ENCODE measurements around the gene PCDH12. TPM values are rescaled to one million over a fixed set of nuclear protein-coding genes. Genes with fewer than 3 reads are reported as not detected.
"Not testable (repeated sequence)": the region's sequence is repeated elsewhere in the genome, so short reads cannot be mapped to it uniquely, and the experiment has no call there.

Gene PCDH12
- polyA plus RNA-seq, 2 donors = 0.16 to 0.40 TPM

DNA sequence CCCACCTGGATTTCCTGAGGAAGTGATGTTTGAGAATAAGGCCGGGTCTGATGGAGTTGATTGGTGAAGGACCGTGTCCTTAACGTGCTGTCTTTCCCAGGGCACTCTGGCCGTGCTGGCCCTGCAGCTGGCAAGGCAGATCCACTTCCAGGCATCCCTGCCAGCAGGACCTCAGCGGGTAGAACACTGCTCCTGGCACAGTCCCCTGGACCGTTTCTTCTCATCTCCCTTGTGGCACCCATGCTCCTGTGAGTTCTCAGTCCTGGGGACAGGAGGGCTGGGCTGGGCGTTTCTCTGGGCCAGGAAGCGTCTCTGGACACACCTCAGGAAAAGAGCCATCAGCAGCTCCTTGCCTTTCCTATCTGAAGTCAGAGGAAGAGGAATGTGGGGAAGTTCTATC is 30.0 kb downstream of the PCDH12 start:
- Histone ChIP-seq H3K36me3 (ENCODE audit: control insufficient read depth in 2 of 2, insufficient read depth in 2 of 2, low read length in 1 of 2) (peaks cover 14 to 37% of the 10 kb centered on the region in 2 donors), H3K27me3 (ENCODE audit: control insufficient read depth in 1 of 2, insufficient read depth in 2 of 2, low read length in 2 of 2) (no peaks in the 10 kb centered on the region), H3K4me1 (ENCODE audit: control insufficient read depth in 2 of 2, insufficient read depth in 2 of 2, low read length in 1 of 2) (peaks cover 0 to 6% of the 10 kb centered on the region in 2 donors), H3K27ac (ENCODE audit: low read depth in 2 of 2, low read length in 1 of 2) (no peak overlapping the region), H3K9me3 (ENCODE audit: control insufficient read depth in 2 of 2, insufficient read depth in 1 of 2, low read depth in 1 of 2, low read length in 1 of 2) (no peaks in the 10 kb centered on the region), H3K4me3 (ENCODE audit: low read depth in 1 of 2, low read length in 2 of 2) (no peak overlapping the region)
- 77 to 82% methylated on average over 8 of the region's 8 CpGs for WGBS, 2 donors

DNA sequence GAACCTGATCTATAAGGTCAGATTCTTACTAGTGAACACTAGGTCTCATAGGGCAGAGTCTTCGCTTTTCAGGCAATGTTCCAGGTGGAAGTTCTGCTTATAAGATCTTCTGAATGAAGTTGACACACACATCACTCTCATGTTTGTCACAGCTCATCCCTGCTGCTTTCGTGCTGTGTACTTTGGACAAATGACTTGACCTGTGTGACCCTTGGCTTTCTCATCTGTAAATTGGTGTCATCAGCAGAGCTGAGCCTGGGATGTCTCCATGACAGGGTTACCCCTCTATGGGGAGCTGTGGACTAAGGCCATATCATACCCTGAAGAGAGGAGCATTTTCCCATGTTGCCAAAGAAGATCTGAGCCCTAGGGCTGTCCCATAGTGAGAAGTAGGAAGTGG is 31.6 kb downstream of the PCDH12 start:
- no peaks in the 10 kb centered on the region for H3K27me3 ChIP-seq (ENCODE audit: control insufficient read depth in 1 of 2, insufficient read depth in 2 of 2, low read length in 2 of 2)
- peaks cover 14 to 36% of the 10 kb centered on the region in 2 donors for H3K36me3 ChIP-seq (ENCODE audit: control insufficient read depth in 2 of 2, insufficient read depth in 2 of 2, low read length in 1 of 2)
- no peak overlapping the region for H3K27ac ChIP-seq (ENCODE audit: low read depth in 2 of 2, low read length in 1 of 2)
- peaks cover 0 to 6% of the 10 kb centered on the region in 2 donors for H3K4me1 ChIP-seq (ENCODE audit: control insufficient read depth in 2 of 2, insufficient read depth in 2 of 2, low read length in 1 of 2)
- H3K9me3 ChIP-seq (ENCODE audit: control insufficient read depth in 2 of 2, insufficient read depth in 1 of 2, low read depth in 1 of 2, low read length in 1 of 2) = no peaks in the 10 kb centered on the region
- no peak overlapping the region for H3K4me3 ChIP-seq (ENCODE audit: low read depth in 1 of 2, low read length in 2 of 2)
- WGBS, 2 donors = 81 to 84% methylated on average over 2 of the region's 2 CpGs

DNA sequence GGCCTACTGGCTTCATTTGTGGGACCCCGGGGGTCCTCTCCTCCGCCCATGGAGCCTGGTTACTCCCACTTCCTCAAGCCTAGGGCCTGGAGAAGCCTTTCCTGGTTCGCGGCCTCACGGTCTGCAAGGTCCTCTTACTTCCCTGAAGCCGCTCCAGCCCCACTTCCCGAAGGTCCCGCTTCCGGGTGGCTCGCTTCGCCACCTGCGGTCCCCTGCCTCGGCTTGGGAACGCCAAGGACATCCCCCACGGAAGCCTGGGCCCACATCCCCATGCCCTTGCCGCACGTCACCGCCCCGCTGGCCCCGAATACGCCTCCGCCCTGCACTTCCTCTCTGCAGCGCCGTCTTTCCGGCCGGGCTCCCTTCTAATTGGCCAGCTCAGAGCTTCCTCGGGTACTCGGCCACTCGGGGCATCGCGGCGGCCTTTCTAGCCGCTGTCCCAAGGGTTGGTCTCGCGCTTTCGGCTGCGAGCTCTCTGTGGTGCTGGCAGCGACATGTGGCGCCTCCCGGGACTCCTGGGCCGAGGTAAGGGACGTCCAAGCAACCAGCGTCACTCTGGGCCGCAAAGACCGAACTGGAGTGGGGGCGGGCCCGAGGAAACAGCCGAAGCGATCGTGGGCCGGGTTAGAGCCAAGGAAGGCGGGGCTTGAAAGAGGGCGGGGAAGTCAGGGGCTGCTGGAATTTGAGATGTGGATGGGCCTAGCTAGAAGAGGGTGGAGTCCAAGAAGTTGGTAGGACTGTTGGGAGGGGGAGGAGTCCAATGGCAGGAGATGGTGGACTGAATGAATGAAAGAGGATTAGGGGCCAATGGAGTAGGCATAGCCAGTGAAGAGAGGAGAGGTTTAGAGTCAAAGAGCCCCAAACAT is 34.3 kb downstream of the PCDH12 start, which contains the start of gene DELE1:
TSS of gene DELE1 (plus strand) at position 424 of the 866 bp plus-strand sequence. CDS start at position 495, 71 bp downstream.
- Histone ChIP-seq H3K9me3 (ENCODE audit: control insufficient read depth in 2 of 2, insufficient read depth in 1 of 2, low read depth in 1 of 2, low read length in 1 of 2) (no peaks in the 10 kb centered on the region), H3K4me1 (ENCODE audit: control insufficient read depth in 2 of 2, insufficient read depth in 2 of 2, low read length in 1 of 2) (peaks cover 0 to 6% of the 10 kb centered on the region in 2 donors), H3K27me3 (ENCODE audit: control insufficient read depth in 1 of 2, insufficient read depth in 2 of 2, low read length in 2 of 2) (no peaks in the 10 kb centered on the region), H3K4me3 (ENCODE audit: low read depth in 1 of 2, low read length in 2 of 2) (peak within 1 kb of the TSS; percentile 62 to 89), H3K27ac (ENCODE audit: low read depth in 2 of 2, low read length in 1 of 2) (peak within 1 kb of the TSS; percentile 99 to 100), H3K36me3 (ENCODE audit: control insufficient read depth in 2 of 2, insufficient read depth in 2 of 2, low read length in 1 of 2) (peaks cover 3 to 19% of the 10 kb centered on the region in 2 donors)
- 0 to 1% methylated on average over 53 of the region's 53 CpGs for WGBS, 2 donors

DNA sequence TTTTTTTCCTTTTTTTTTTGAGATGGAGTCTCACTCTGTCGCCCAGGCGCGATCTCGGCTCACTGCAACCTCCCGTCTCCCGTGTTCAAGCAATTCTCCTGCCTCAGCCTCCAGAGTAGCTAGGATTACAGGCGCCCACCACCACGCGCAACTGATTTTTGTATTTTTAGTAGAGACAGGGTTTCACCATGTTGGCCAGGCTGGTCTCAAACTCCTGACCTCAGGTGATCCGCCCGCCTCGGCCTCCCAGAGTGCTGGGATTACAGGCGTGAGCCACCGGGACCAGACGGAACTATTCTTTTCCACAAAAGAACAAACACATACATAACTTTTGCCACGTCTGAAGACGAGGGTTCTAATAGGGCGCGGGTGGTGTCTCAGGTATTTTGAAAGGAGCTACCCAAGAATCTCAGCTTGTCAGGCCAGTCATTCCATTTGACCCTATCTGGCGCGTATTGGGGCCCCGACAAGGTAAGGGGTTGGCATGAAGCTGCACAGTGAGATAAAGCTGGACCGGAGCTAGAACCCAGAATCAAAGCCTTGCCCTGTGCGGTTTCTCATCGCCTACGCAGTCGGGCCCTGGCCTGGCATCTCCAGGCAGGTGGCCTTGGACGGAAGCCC is 35.1 kb downstream of the PCDH12 start:
- H3K9me3 ChIP-seq (ENCODE audit: control insufficient read depth in 2 of 2, insufficient read depth in 1 of 2, low read depth in 1 of 2, low read length in 1 of 2); H3K4me1 ChIP-seq (ENCODE audit: control insufficient read depth in 2 of 2, insufficient read depth in 2 of 2, low read length in 1 of 2); H3K27me3 ChIP-seq (ENCODE audit: control insufficient read depth in 1 of 2, insufficient read depth in 2 of 2, low read length in 2 of 2): not testable (repeated sequence)
- H3K27ac ChIP-seq (ENCODE audit: low read depth in 2 of 2, low read length in 1 of 2) = peak overlapping the region; percentile 99 to 100
- peaks cover 3 to 13% of the 10 kb centered on the region in 2 donors for H3K36me3 ChIP-seq (ENCODE audit: control insufficient read depth in 2 of 2, insufficient read depth in 2 of 2, low read length in 1 of 2)
- H3K4me3 ChIP-seq (ENCODE audit: low read depth in 1 of 2, low read length in 2 of 2) = peak overlapping the region; percentile 62 to 89
- 51 to 55% methylated on average over 28 of the region's 28 CpGs for WGBS, 2 donors

DNA sequence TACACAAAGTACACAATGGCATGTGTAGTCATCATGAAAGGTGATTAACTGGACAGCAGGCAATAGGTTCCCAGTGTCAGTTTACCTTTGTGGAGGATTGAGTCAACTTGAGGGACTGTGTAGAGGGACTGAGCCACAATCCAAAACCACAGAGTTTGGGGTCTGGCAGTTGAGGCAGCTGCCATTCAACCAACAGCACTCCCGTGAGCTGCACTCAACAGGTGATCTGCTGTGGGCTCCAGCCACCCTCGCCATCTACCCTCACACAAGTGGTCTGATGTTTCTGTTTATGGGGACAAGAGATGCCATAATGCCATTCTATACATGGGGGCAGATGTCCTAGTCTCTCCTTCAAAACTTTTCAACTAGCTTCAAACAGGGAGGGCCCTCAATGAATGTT is 37.2 kb downstream of the PCDH12 start:
- Histone ChIP-seq H3K9me3 (ENCODE audit: control insufficient read depth in 2 of 2, insufficient read depth in 1 of 2, low read depth in 1 of 2, low read length in 1 of 2) (no peaks in the 10 kb centered on the region), H3K4me3 (ENCODE audit: low read depth in 1 of 2, low read length in 2 of 2) (no peak overlapping the region), H3K4me1 (ENCODE audit: control insufficient read depth in 2 of 2, insufficient read depth in 2 of 2, low read length in 1 of 2) (peaks cover 0 to 3% of the 10 kb centered on the region in 2 donors), H3K27ac (ENCODE audit: low read depth in 2 of 2, low read length in 1 of 2) (no peak overlapping the region), H3K36me3 (ENCODE audit: control insufficient read depth in 2 of 2, insufficient read depth in 2 of 2, low read length in 1 of 2) (peaks cover 0 to 3% of the 10 kb centered on the region in 2 donors), H3K27me3 (ENCODE audit: control insufficient read depth in 1 of 2, insufficient read depth in 2 of 2, low read length in 2 of 2) (no peaks in the 10 kb centered on the region)
- WGBS, 2 donors = 78 to 86% methylated on average over 2 of the region's 2 CpGs

DNA sequence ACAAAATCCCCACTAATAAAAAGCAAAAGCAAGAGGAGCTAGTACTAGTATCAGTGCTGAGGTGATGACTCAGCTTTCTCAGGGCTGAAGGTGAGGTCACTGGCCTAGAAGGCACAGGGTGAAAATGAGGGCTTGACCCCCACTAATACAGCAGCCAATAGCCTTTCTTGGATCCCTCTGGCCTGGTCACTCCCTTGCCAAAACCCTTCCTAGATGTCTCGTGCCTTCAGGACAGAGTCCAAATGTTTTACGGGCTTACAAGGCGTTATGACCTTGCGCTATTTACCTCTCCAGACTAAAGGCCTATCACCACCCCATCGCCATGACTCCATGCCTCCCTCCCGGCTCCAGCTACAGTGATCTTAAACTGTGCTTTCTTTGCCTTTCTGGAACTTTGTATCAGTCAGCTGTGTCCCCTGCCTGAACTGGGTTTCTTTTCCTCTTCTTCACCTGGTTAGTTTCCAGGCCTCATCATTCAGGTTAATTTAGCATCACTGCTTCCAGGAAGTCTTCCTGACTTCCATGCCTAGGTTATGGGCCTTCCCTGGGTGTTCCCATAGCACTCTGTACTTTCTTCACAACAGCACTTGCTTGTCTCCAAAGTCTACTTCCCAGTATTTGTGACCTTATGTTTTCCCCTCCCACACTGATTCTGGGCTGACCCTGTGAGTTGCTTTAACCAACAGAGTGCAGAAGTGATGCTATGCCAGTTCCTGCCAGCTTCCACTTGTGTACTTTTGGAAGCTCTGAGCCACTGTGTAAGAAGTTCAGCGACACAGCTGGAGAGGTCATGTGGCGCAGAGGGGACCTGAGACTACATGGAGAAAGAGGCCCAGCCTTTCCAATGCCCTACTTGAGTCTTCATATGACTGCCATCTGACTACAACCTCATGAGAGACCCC is 38.5 kb downstream of the PCDH12 start:
- Histone ChIP-seq H3K27ac (ENCODE audit: low read depth in 2 of 2, low read length in 1 of 2) (no peak overlapping the region), H3K27me3 (ENCODE audit: control insufficient read depth in 1 of 2, insufficient read depth in 2 of 2, low read length in 2 of 2) (no peaks in the 10 kb centered on the region), H3K9me3 (ENCODE audit: control insufficient read depth in 2 of 2, insufficient read depth in 1 of 2, low read depth in 1 of 2, low read length in 1 of 2) (no peaks in the 10 kb centered on the region), H3K4me1 (ENCODE audit: control insufficient read depth in 2 of 2, insufficient read depth in 2 of 2, low read length in 1 of 2) (peaks cover 0 to 3% of the 10 kb centered on the region in 2 donors), H3K36me3 (ENCODE audit: control insufficient read depth in 2 of 2, insufficient read depth in 2 of 2, low read length in 1 of 2) (no peaks in the 10 kb centered on the region), H3K4me3 (ENCODE audit: low read depth in 1 of 2, low read length in 2 of 2) (no peak overlapping the region)
- 83 to 90% methylated on average over 8 of the region's 8 CpGs for WGBS, 2 donors

DNA sequence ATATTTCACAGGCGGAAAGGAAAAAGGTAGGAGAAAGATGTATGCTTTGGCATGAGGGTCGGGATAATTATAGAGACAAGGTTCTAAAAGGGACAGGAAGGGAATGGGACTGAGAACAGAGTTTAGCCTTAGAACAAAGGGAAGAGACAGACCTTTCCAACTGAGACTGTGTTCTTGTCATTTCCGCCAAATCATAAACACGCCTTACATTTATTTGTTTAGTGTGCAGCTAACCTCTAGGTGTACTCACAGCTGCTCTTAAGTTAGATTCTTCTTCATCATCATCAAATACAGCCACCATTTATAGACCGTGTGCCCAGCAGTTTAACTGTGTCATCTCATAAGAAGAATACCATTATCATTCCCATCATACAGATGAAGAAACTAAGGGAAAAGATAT is 40.2 kb downstream of the PCDH12 start:
- peaks cover 0 to 5% of the 10 kb centered on the region in 2 donors for H3K4me1 ChIP-seq (ENCODE audit: control insufficient read depth in 2 of 2, insufficient read depth in 2 of 2, low read length in 1 of 2)
- WGBS, 2 donors = 80 to 85% methylated on average over 5 of the region's 5 CpGs

DNA sequence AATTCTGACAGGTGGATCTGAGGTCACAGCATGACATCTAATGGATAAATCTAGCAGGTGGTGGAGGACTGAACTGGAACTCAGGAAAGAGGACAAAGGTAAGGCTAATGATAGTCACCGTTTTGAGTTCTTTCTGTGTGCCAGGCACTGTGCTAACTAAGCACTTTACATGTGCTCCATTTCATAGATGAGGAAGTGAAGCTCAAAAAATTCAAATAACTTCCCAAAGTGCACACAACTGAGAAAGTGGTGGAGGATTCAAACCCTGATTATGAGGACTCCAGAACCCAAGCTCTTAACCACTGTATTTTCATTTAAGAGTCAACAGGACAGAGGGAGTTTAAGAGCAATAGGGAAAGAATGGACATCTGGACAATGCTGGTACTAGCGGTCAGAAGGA is 41.5 kb downstream of the PCDH12 start:
- no peaks in the 10 kb centered on the region for H3K36me3 ChIP-seq (ENCODE audit: control insufficient read depth in 2 of 2, insufficient read depth in 2 of 2, low read length in 1 of 2)
- no peaks in the 10 kb centered on the region for H3K9me3 ChIP-seq (ENCODE audit: control insufficient read depth in 2 of 2, insufficient read depth in 1 of 2, low read depth in 1 of 2, low read length in 1 of 2)
- H3K27me3 ChIP-seq (ENCODE audit: control insufficient read depth in 1 of 2, insufficient read depth in 2 of 2, low read length in 2 of 2) = no peaks in the 10 kb centered on the region
- H3K4me3 ChIP-seq (ENCODE audit: low read depth in 1 of 2, low read length in 2 of 2) = no peak overlapping the region
- no peak overlapping the region for H3K27ac ChIP-seq (ENCODE audit: low read depth in 2 of 2, low read length in 1 of 2)
- WGBS, 2 donors = 60 to 66% methylated on average over 2 of the region's 2 CpGs
- peaks cover 0 to 5% of the 10 kb centered on the region in 2 donors for H3K4me1 ChIP-seq (ENCODE audit: control insufficient read depth in 2 of 2, insufficient read depth in 2 of 2, low read length in 1 of 2)

More for the DNA sequence above, 40.2 kb downstream of the PCDH12 start:
- Histone ChIP-seq H3K9me3 (ENCODE audit: control insufficient read depth in 2 of 2, insufficient read depth in 1 of 2, low read depth in 1 of 2, low read length in 1 of 2) (no peaks in the 10 kb centered on the region), H3K4me3 (ENCODE audit: low read depth in 1 of 2, low read length in 2 of 2) (no peak overlapping the region), H3K36me3 (ENCODE audit: control insufficient read depth in 2 of 2, insufficient read depth in 2 of 2, low read length in 1 of 2) (no peaks in the 10 kb centered on the region), H3K27me3 (ENCODE audit: control insufficient read depth in 1 of 2, insufficient read depth in 2 of 2, low read length in 2 of 2) (no peaks in the 10 kb centered on the region), H3K27ac (ENCODE audit: low read depth in 2 of 2, low read length in 1 of 2) (no peak overlapping the region)

DNA sequence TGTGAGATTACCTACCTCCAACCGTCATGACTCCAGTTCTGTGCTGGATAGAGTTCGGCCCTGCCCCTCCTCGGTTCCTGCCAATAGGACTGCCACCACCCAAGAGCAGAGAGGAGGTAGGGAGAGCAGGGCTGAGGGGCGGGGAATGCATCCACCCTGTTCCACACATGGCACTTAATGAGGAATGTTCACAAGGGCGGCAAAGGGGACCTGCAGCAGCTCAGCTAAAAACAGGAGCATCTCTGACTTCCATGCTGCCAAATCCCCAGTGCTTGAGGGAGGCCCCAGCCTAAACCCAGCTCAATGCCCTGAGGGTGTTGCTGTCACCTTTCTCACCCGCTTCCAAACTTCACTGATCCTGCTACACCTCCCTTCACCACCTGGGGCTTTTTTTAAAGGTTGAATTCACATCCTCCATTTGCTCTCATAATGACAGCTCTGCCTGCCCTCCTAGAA is 42.1 kb downstream of the PCDH12 start:
- Histone ChIP-seq H3K4me3 (ENCODE audit: low read depth in 1 of 2, low read length in 2 of 2) (no peak overlapping the region), H3K27me3 (ENCODE audit: control insufficient read depth in 1 of 2, insufficient read depth in 2 of 2, low read length in 2 of 2) (no peaks in the 10 kb centered on the region), H3K36me3 (ENCODE audit: control insufficient read depth in 2 of 2, insufficient read depth in 2 of 2, low read length in 1 of 2) (no peaks in the 10 kb centered on the region), H3K4me1 (ENCODE audit: control insufficient read depth in 2 of 2, insufficient read depth in 2 of 2, low read length in 1 of 2) (peaks cover 0 to 5% of the 10 kb centered on the region in 2 donors), H3K9me3 (ENCODE audit: control insufficient read depth in 2 of 2, insufficient read depth in 1 of 2, low read depth in 1 of 2, low read length in 1 of 2) (no peaks in the 10 kb centered on the region), H3K27ac (ENCODE audit: low read depth in 2 of 2, low read length in 1 of 2) (no peak overlapping the region)
- 59 to 60% methylated on average over 6 of the region's 6 CpGs for WGBS, 2 donors
